DND-41 (cell line): ENCODE measurements around the gene ALDH18A1.

Source experiments
- ATAC-seq: fragments of 200-7000 bp; cut with Tn5 transposase; 3 replicates; pipeline ENCODE4 v1.9.1; 2021; ENCODE audit warnings: low read depth; ENCODE audit not compliant: insufficient read depth
- DNase-seq: peaks from one replicate; pipeline ENCODE4 v3.0.0-alpha.2; 2020
- H2AFZ ChIP-seq: 2 replicates; pipeline ENCODE4 v1.6.0; 2012; ENCODE audit warnings: low read depth, low read length
- H3K27ac ChIP-seq: 2 replicates; pipeline ENCODE4 v1.5.1; 2012; ENCODE audit warnings: low read length, inconsistent platforms
- H3K27me3 ChIP-seq: fragments of 200-600 bp; sonication (generic); 2 replicates; pipeline ENCODE4 v1.6.0; 2012; ENCODE audit warnings: low read length, mild to moderate bottlenecking, inconsistent platforms; ENCODE audit not compliant: insufficient read depth, poor library complexity
- H3K36me3 ChIP-seq: 2 replicates; pipeline ENCODE4 v1.5.1; 2012; ENCODE audit warnings: low read length, inconsistent platforms; ENCODE audit not compliant: insufficient read depth
- H3K4me1 ChIP-seq: 2 replicates; pipeline ENCODE4 v1.5.1; 2012; ENCODE audit warnings: mild to moderate bottlenecking, low read length; ENCODE audit not compliant: insufficient read depth
- H3K4me2 ChIP-seq: 2 replicates; pipeline ENCODE4 v1.6.0; 2012; ENCODE audit warnings: mild to moderate bottlenecking, moderate library complexity, low read length, inconsistent platforms; ENCODE audit not compliant: insufficient read depth
- H3K4me3 ChIP-seq, 2 experiments: fragments of 200-600 bp in 1 of 2; shearing (Covaris generic) in 1 of 2; 2 replicates each; pipeline ENCODE4 v1.5.1; 2012 to 2016; ENCODE audit warnings: inconsistent platforms in 2 of 2, low read length in 2 of 2, mild to moderate bottlenecking in 2 of 2, low read depth in 1 of 2, moderate library complexity in 1 of 2
- H3K79me2 ChIP-seq: 2 replicates; pipeline ENCODE4 v1.6.0; 2012; ENCODE audit warnings: low read length, inconsistent platforms; ENCODE audit not compliant: insufficient read depth
- H3K9ac ChIP-seq: 2 replicates; pipeline ENCODE4 v1.6.0; 2012; ENCODE audit warnings: low read depth, mild to moderate bottlenecking, inconsistent platforms, low read length, moderate library complexity
- H3K9me3 ChIP-seq: 2 replicates; pipeline ENCODE4 v1.5.1; 2012; ENCODE audit warnings: low read length, moderate library complexity, mild to moderate bottlenecking, inconsistent platforms; ENCODE audit not compliant: insufficient read depth, severe bottlenecking
- H4K20me1 ChIP-seq: 2 replicates; pipeline ENCODE4 v1.6.0; 2012; ENCODE audit warnings: low read length; ENCODE audit not compliant: insufficient read depth
- CTCF ChIP-seq: IDR thresholded peaks from 2 replicates; pipeline ENCODE4 v1.5.1; 2012; ENCODE audit warnings: borderline replicate concordance, low read length, moderate library complexity, mild to moderate bottlenecking; ENCODE audit not compliant: poor library complexity, severe bottlenecking; ENCODE audit errors: extremely low read depth
- EZH2 ChIP-seq: IDR thresholded peaks from 3 replicates; pipeline ENCODE4 v1.6.1; 2012; ENCODE audit warnings: borderline replicate concordance, low read depth, mild to moderate bottlenecking, moderate library complexity, low read length, inconsistent platforms; ENCODE audit not compliant: severe bottlenecking

Gene ALDH18A1

GRCh38 chr10:95613330-95613729 is 43.2 kb downstream of the ALDH18A1 start:
- Histone ChIP-seq H3K4me1 (no peaks in the 10 kb centered on the region), H3K36me3 (peaks cover 97% of the 10 kb centered on the region)
- no peak for TF ChIP-seq EZH2
- TF ChIP-seq CTCF: no peak

GRCh38 chr10:95610727-95611126 is 45.8 kb downstream of the ALDH18A1 start:
- Histone ChIP-seq H3K27ac (no peak overlapping the region), H3K79me2 (no peaks in the 10 kb centered on the region), H3K4me2 (no peak overlapping the region), H3K4me1 (no peaks in the 10 kb centered on the region), H3K9me3 (no peaks in the 10 kb centered on the region), H3K4me3 (no peak overlapping the region), H3K27me3 (no peaks in the 10 kb centered on the region), H3K36me3 (peaks cover 96% of the 10 kb centered on the region), H3K9ac (no peak overlapping the region), H2AFZ (no peak overlapping the region), H4K20me1 (no peaks in the 10 kb centered on the region)
- TF ChIP-seq CTCF: no peak
- TF ChIP-seq EZH2: no peak
- DNase-seq (no peak), ATAC-seq (no peak)

More at GRCh38 chr10:95613330-95613729, 43.2 kb downstream of the ALDH18A1 start:
- Histone ChIP-seq H3K9ac (no peak overlapping the region), H3K79me2 (no peaks in the 10 kb centered on the region), H3K27ac (no peak overlapping the region), H3K4me3 (no peak overlapping the region), H2AFZ (no peak overlapping the region), H3K4me2 (no peak overlapping the region), H3K27me3 (no peaks in the 10 kb centered on the region), H3K9me3 (no peaks in the 10 kb centered on the region), H4K20me1 (no peaks in the 10 kb centered on the region)
- ATAC-seq (no peak), DNase-seq (no peak)

- no peak overlapping the region for H3K4me2 ChIP-seq
- no peak overlapping the region for H3K27ac ChIP-seq
- no peak for ATAC-seq
- no peaks in the 10 kb centered on the region for H3K27me3 ChIP-seq
- no peaks in the 10 kb centered on the region for H3K4me1 ChIP-seq
- peaks cover 68% of the 10 kb centered on the region for H3K36me3 ChIP-seq
- no peak for TF ChIP-seq CTCF
- no peak for TF ChIP-seq EZH2
- no peak for DNase-seq
- H3K4me3 ChIP-seq: no peak overlapping the region
- no peak overlapping the region for H2AFZ ChIP-seq
- H3K79me2 ChIP-seq: no peaks in the 10 kb centered on the region
- no peaks in the 10 kb centered on the region for H3K9me3 ChIP-seq
- H4K20me1 ChIP-seq: 0 out of 2 replicates have a peak, but pooled peaks cover 3% of the 10 kb centered on the region
- H3K9ac ChIP-seq: no peak overlapping the region
Measured at GRCh38 chr10:95606922-95607321, 49.6 kb downstream of the ALDH18A1 start.

GRCh38 chr10:95605163-95605562 is 51.3 kb downstream of the ALDH18A1 start:
- peak; percentile 17; the same call in 1 of the 3 replicates for ATAC-seq
- no peaks in the 10 kb centered on the region for H3K79me2 ChIP-seq
- no peak overlapping the region for H3K27ac ChIP-seq
- no peak overlapping the region for H2AFZ ChIP-seq
- H3K27me3 ChIP-seq: no peaks in the 10 kb centered on the region
- no peak overlapping the region for H3K4me3 ChIP-seq
- TF ChIP-seq EZH2 (no peak), CTCF (no peak)
- H3K4me1 ChIP-seq: no peaks in the 10 kb centered on the region
- H3K9me3 ChIP-seq: no peaks in the 10 kb centered on the region
- no peak for DNase-seq
- peaks cover 50% of the 10 kb centered on the region for H3K36me3 ChIP-seq
- H3K4me2 ChIP-seq: no peak overlapping the region
- H3K9ac ChIP-seq: no peak overlapping the region
- 0 out of 2 replicates have a peak, but pooled peaks cover 3% of the 10 kb centered on the region for H4K20me1 ChIP-seq
